ES-I3 (cell line): Measurements from ENCODE around the gene ABHD12.
"Not testable (repeated sequence)": the region's sequence is repeated elsewhere in the genome, so short reads cannot be mapped to it uniquely, and the experiment has no call there.

Source experiments
- H3K36me3 ChIP-seq: 2 replicates; pipeline ENCODE4 v1.6.1; 2013; ENCODE audit warnings: mild to moderate bottlenecking, low read length, control low read depth, moderate library complexity; ENCODE audit not compliant: insufficient read depth
- H3K4me1 ChIP-seq: 2 replicates; pipeline ENCODE4 v1.6.1; 2013; ENCODE audit warnings: mild to moderate bottlenecking, control low read depth, low read length; ENCODE audit not compliant: insufficient read depth
- H3K9ac ChIP-seq: 2 replicates; pipeline ENCODE4 v1.6.1; 2013; ENCODE audit warnings: low read depth, mild to moderate bottlenecking, low read length, moderate library complexity
- H3K9me3 ChIP-seq: 2 replicates; pipeline ENCODE4 v1.6.1; 2013; ENCODE audit warnings: mild to moderate bottlenecking, low read length, moderate library complexity; ENCODE audit not compliant: control insufficient read depth, insufficient read depth

ABHD12 gene

GRCh38 chr20:25353747-25354705 lies 36.6 kb downstream of the ABHD12 start:
- Histone ChIP-seq H3K9me3 (no peaks in the 10 kb centered on the region), H3K4me1 (peaks cover 43% of the 10 kb centered on the region), H3K36me3 (no peaks in the 10 kb centered on the region), H3K9ac (no peak overlapping the region)

- no peaks in the 10 kb centered on the region for H3K36me3 ChIP-seq
- no peaks in the 10 kb centered on the region for H3K9me3 ChIP-seq
- no peak overlapping the region for H3K9ac ChIP-seq
- H3K4me1 ChIP-seq, result peaks cover 43% of the 10 kb centered on the region
Observed at GRCh38 chr20:25353353-25353746, 37.3 kb downstream of the ABHD12 start.

DNA sequence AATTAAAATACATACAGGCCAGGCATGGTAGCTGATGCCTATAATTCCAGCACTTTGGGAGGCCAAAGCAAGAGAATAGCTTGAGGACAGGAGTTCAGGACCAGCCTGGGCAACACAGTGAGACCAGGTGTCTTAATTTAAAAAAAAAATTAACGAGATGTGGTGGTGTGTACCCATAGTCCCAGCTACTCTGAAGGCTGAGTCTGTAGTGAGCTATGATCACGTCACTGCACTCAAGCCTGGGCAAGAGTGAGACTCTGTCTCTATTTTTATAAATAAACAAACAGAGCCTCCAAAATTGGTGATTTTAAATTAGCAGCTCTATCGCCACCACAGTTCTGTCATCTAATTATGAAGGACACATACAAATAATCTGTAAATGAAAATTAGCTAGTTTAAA lies 37.9 kb downstream of the ABHD12 start:
- Histone ChIP-seq H3K9me3 (no peaks in the 10 kb centered on the region), H3K36me3 (no peaks in the 10 kb centered on the region), H3K4me1 (peaks cover 43% of the 10 kb centered on the region), H3K9ac (no peak overlapping the region)

DNA sequence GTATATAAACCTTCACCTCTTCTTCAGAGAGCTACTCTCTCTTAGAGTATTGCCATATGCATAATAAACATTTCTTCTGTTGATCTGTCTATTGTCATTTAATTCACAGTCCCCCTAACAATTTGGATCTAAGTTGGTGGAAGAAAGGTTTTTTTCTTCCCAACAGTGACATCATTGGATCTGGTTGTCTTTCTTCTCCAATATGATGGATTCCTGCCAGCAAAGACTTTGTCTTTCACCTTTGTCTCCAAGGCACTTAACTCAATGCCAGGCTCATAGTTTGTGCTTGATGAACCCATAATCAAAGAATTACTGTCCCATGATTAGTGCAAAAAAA lies 39.6 kb downstream of the ABHD12 start:
- Histone ChIP-seq H3K9me3 (no peaks in the 10 kb centered on the region), H3K4me1 (peaks cover 28% of the 10 kb centered on the region), H3K9ac (no peak overlapping the region)

GRCh38 chr20:25346349-25346748 lies 44.3 kb downstream of the ABHD12 start:
- H3K4me1 ChIP-seq, result 0 out of 2 replicates have a peak, but pooled peaks cover 5% of the 10 kb centered on the region
- H3K36me3 ChIP-seq, result no peaks in the 10 kb centered on the region
- no peak overlapping the region for H3K9ac ChIP-seq
- H3K9me3 ChIP-seq, result no peaks in the 10 kb centered on the region

More for the DNA sequence above, 39.6 kb downstream of the ABHD12 start:
- no peaks in the 10 kb centered on the region for H3K36me3 ChIP-seq

GRCh38 chr20:25345721-25346120 lies 44.9 kb downstream of the ABHD12 start:
- Histone ChIP-seq H3K4me1 (no peaks in the 10 kb centered on the region), H3K9me3 (no peaks in the 10 kb centered on the region), H3K9ac (no peak overlapping the region), H3K36me3 (no peaks in the 10 kb centered on the region)

DNA sequence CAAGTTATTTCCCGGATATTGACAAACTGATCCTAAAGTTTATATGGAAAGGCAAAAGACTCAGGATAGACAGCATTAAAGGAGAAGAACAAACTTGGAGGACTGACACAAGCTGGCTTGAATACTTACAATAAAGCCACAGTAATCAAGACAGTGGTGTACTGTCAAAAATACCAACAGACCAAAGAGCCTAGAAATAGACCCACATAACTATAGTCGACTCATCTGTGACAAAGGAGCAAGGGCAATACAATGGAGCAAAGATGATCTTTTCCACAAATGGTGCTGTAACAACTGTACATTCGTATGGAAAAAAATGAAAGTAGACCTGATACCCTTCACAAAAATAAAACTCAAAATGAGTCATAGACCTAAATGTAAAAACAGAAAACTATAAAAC lies 46.0 kb downstream of the ABHD12 start:
- Histone ChIP-seq H3K9ac (no peak overlapping the region), H3K36me3 (no peaks in the 10 kb centered on the region), H3K9me3 (no peaks in the 10 kb centered on the region), H3K4me1 (no peaks in the 10 kb centered on the region)

DNA sequence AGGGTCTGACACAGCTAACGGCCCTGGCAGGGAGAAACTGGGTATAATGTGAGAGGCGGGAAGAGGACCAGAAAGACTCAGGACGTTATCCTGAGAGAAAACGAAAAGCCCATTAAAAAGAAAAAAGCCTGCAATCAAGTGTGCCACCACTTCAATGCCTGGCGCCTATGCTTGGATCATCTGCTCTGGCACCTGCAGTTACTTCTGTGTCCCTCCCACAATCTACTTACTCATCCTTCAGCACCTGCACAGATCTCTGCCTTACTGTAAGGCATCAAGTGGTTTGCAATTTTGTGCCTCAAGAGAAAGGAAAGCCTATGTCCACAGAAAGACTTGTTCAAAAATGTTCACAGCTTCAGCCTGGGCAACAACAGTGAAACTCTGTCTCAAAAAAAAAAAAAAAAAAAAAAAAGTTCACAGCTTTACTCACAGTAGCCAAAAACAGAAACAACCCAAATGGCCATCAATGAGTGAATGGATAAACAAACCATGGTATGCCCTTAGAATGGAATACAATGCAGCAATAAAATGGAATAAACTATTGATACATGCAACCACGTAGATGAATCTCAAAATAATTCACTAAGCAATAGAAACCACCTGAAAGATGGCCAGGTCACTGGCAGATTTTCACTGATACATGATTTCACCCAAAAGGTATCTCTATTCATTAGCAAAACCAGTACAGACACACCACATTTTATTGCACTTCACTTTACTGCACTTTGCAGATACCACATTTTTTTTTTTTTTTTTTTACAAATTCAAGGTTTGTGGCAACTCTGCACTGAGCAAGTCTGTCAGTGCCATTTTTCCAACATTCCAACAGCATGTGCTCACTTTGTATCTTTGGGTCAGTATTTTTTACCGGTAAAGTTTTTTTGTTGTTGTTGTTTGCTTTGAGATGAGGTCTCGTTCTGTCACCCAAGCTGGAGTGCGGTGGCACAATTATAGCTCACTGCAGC lies 48.6 kb downstream of the ABHD12 start:
- Histone ChIP-seq H3K4me1 (no peaks in the 10 kb centered on the region), H3K9me3 (no peaks in the 10 kb centered on the region), H3K9ac (no peak overlapping the region), H3K36me3 (no peaks in the 10 kb centered on the region)

- Histone ChIP-seq H3K36me3 (no peaks in the 10 kb centered on the region), H3K9me3 (no peaks in the 10 kb centered on the region), H3K4me1 (no peaks in the 10 kb centered on the region), H3K9ac (no peak overlapping the region)
Observed at GRCh38 chr20:25340380-25340779, 50.3 kb downstream of the ABHD12 start.

DNA sequence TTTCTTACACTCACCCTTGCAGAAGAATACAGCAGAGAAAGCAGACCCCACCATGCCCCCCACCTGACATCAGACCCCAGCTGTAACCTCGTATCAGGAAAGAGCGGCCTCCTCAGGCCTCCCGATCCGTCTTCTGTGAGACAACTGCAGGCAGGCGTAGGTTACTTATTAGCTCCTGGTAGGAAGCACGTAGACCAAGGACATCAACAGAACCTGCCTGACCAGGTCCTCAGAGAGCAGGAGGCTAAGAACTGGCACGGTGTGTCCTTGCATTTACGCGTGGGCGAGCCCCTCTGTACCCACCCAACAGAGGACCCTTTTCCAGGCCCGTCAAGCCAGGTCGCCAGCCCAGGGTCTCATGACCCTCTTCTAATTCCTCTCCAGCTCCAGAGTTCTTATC lies 51.0 kb downstream of the ABHD12 start:
- Histone ChIP-seq H3K9ac (no peak overlapping the region), H3K4me1 (no peaks in the 10 kb centered on the region), H3K36me3 (no peaks in the 10 kb centered on the region)

DNA sequence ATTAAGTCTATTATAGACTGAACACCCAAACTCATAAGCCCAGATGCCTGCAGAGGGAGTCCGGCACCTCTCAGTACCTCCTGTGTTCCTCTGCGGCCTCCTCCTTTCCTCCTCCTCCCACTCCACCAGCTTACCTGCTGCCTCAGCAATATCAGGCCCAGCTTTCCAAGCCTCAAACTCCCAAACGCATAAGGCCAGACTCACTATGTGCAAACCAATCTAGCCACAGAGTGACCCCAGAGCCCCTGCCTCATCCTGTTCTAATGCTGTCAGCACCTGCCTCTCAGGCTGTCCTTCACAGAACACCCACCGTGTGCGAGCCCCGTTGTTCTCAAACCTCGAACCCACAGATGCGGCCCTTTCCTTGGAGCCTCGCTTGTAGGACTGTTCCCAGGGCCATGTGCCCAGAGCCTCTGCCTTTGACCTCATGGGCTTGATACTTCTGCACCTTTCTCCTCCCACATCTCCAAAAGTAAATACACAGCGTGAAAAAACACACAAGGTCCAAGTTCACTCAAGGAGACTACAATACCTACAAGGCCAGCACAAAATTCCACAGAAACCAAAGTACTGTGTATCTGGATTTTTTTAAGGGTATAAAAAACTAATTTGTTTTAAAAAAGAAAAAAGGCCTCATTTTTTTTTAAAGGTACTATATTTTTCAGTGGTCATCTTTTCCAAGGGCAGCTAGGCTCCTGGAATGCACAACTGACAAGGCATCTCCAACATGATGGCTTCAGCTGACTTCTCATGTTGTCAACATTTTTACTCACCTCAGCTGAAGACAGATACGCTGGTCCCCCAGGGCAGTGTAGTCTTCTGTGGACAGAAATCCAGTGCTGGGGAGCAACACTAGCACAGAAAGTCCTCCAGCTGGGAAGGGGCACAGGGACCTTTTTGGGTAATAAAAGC lies 52.3 kb downstream of the ABHD12 start:
- H3K9me3 ChIP-seq, result no peaks in the 10 kb centered on the region
- no peaks in the 10 kb centered on the region for H3K36me3 ChIP-seq
- H3K9ac ChIP-seq, result no peak overlapping the region
- no peaks in the 10 kb centered on the region for H3K4me1 ChIP-seq

More for the DNA sequence above, 51.0 kb downstream of the ABHD12 start:
- H3K9me3 ChIP-seq, result no peaks in the 10 kb centered on the region

- H3K9me3 ChIP-seq, result no peaks in the 10 kb centered on the region
- no peaks in the 10 kb centered on the region for H3K4me1 ChIP-seq
- H3K9ac ChIP-seq, result no peak overlapping the region
- no peaks in the 10 kb centered on the region for H3K36me3 ChIP-seq
Observed at GRCh38 chr20:25336561-25337422, 53.8 kb downstream of the ABHD12 start.

- not testable (repeated sequence) for H3K4me1 ChIP-seq, H3K36me3 ChIP-seq, H3K9ac ChIP-seq, H3K9me3 ChIP-seq
Observed at GRCh38 chr20:25334972-25335371, 55.7 kb downstream of the ABHD12 start.
